ENCODE data around the gene TRAPPC12.

The TRAPPC12 gene

GRCh38 chr2:3478846-3479385, 99.4 kb downstream of the TRAPPC12 start:
- no peaks in the 10 kb centered on the region for H3K27me3 ChIP-seq (ENCODE audit: insufficient read depth, low read depth)
- H3K4me1 ChIP-seq (ENCODE audit: low read depth, poor library complexity, severe bottlenecking), result no peaks in the 10 kb centered on the region
- no peak overlapping the region for H3K4me3 ChIP-seq (IDR thresholded peaks at IDR 0.05; ENCODE audit: insufficient read depth, low read depth, low read length)
- no peak overlapping the region for H3K9ac ChIP-seq
- H3K4me2 ChIP-seq, result no peak overlapping the region
- no peaks in the 10 kb centered on the region for H3K36me3 ChIP-seq (ENCODE audit: insufficient read depth)
- TF ChIP-seq CTCF (conservative IDR thresholded peaks at IDR 0.05; ENCODE audit: low read depth, low read length), result no peak
- H3K79me2 ChIP-seq (ENCODE audit: insufficient read depth, low read depth), result no peaks in the 10 kb centered on the region
- no peak overlapping the region for H2AFZ ChIP-seq (ENCODE audit: low read depth)
- no peak overlapping the region for H3K27ac ChIP-seq
- no peaks in the 10 kb centered on the region for H4K20me1 ChIP-seq (ENCODE audit: insufficient read depth)

DNA sequence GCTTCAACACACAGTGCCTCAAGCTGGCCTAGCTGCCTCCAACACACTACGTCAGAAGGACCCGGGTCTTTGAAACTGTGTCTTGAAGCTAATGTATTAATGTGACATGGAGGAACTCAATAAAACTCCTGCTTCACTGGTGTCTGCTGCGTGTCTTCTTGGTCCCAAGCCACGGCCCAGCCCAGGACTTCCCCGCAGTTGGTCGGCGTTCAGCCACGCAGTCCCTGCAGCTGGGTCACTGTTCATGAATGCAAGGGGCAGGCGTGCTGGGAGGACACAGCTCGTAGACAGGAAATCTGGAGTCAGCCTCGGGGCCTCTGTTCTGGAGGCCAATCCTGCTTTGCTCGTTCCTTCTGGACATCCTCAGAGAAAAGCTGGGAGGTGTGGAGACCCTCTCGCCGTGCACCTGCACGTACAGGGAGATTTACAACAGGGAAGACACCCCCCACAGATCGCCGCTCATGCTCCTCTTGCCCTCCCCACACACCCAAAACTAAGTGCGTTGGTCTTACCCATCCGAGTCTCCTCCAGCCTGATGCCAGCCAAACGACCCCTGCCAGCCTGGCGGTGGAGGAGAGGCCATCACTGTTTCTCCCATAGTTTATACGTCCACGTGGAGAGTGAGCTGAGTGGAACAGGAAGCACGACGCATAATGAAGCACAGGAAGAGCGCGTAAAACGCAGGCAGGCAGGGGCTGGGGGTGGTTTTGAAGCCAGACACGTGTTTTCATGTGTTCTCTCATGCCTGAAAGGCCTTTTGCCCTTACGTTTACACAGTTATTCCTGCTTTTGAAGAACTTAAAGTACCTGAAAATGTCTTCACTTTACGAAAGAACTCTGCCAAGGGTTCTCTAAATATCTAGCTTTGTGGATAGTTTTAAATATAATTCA, 100.2 kb downstream of the TRAPPC12 start:
- no peaks in the 10 kb centered on the region for H3K36me3 ChIP-seq (ENCODE audit: insufficient read depth)
- no peak overlapping the region for H3K9ac ChIP-seq
- H2AFZ ChIP-seq (ENCODE audit: low read depth), result no peak overlapping the region
- H3K27me3 ChIP-seq (ENCODE audit: insufficient read depth, low read depth), result no peaks in the 10 kb centered on the region
- H3K4me2 ChIP-seq, result no peak overlapping the region
- H3K4me1 ChIP-seq (ENCODE audit: low read depth, poor library complexity, severe bottlenecking), result no peaks in the 10 kb centered on the region
- H3K27ac ChIP-seq, result no peak overlapping the region
- no peaks in the 10 kb centered on the region for H4K20me1 ChIP-seq (ENCODE audit: insufficient read depth)
- H3K79me2 ChIP-seq (ENCODE audit: insufficient read depth, low read depth), result no peaks in the 10 kb centered on the region
- TF ChIP-seq CTCF (conservative IDR thresholded peaks at IDR 0.05; ENCODE audit: low read depth, low read length), result no peak
- no peak overlapping the region for H3K4me3 ChIP-seq (IDR thresholded peaks at IDR 0.05; ENCODE audit: insufficient read depth, low read depth, low read length)

- TF ChIP-seq CTCF (conservative IDR thresholded peaks at IDR 0.05; ENCODE audit: low read depth, low read length), result no peak
- H3K79me2 ChIP-seq (ENCODE audit: insufficient read depth, low read depth), result no peaks in the 10 kb centered on the region
- H2AFZ ChIP-seq (ENCODE audit: low read depth), result no peak overlapping the region
- H3K4me2 ChIP-seq, result no peak overlapping the region
- no peak overlapping the region for H3K9ac ChIP-seq
- H3K36me3 ChIP-seq (ENCODE audit: insufficient read depth), result no peaks in the 10 kb centered on the region
- no peak overlapping the region for H3K27ac ChIP-seq
- no peaks in the 10 kb centered on the region for H3K4me1 ChIP-seq (ENCODE audit: low read depth, poor library complexity, severe bottlenecking)
- no peaks in the 10 kb centered on the region for H3K27me3 ChIP-seq (ENCODE audit: insufficient read depth, low read depth)
- H3K4me3 ChIP-seq (IDR thresholded peaks at IDR 0.05; ENCODE audit: insufficient read depth, low read depth, low read length), result no peak overlapping the region
- H4K20me1 ChIP-seq (ENCODE audit: insufficient read depth), result no peaks in the 10 kb centered on the region
Measured at GRCh38 chr2:3480352-3481010, 101.0 kb downstream of the TRAPPC12 start.

DNA sequence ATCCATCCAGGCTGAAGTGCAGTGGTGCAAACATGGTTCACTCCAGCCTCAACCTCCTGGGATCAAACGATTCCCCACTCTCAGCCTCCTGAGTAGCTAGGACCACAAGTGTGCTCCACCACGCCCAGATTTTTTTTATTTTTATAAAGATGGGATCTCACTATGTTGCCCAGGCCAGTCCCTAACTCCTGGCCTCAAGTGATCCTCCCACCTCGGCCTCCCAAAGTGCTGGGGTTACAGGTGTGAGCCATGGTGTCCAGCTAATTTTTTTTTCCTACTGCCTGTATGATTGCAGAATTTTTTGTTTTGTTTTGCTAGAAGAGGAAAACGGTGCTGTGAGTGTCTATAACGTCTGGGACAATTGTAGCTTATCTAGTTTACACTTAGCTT, 101.5 kb downstream of the TRAPPC12 start:
- H3K27ac ChIP-seq, result no peak overlapping the region
- no peak overlapping the region for H3K4me2 ChIP-seq

More for the DNA sequence above, 101.5 kb downstream of the TRAPPC12 start:
- no peaks in the 10 kb centered on the region for H4K20me1 ChIP-seq (ENCODE audit: insufficient read depth)
- H3K79me2 ChIP-seq (ENCODE audit: insufficient read depth, low read depth), result no peaks in the 10 kb centered on the region
- no peak overlapping the region for H3K9ac ChIP-seq
- no peak overlapping the region for H2AFZ ChIP-seq (ENCODE audit: low read depth)
- no peaks in the 10 kb centered on the region for H3K4me1 ChIP-seq (ENCODE audit: low read depth, poor library complexity, severe bottlenecking)
- no peaks in the 10 kb centered on the region for H3K27me3 ChIP-seq (ENCODE audit: insufficient read depth, low read depth)
- no peak for TF ChIP-seq CTCF (conservative IDR thresholded peaks at IDR 0.05; ENCODE audit: low read depth, low read length)
- H3K4me3 ChIP-seq (IDR thresholded peaks at IDR 0.05; ENCODE audit: insufficient read depth, low read depth, low read length), result no peak overlapping the region
- no peaks in the 10 kb centered on the region for H3K36me3 ChIP-seq (ENCODE audit: insufficient read depth)
